H9 (cell line): ENCODE results near the gene NPIPB6. TPM values are rescaled to one million over a fixed set of nuclear protein-coding genes. Genes with fewer than 3 reads are reported as not detected.

Experiments
- DNase-seq: peaks from one replicate; pipeline ENCODE4 v3.0.0-alpha.2; 2017
- H2AFZ ChIP-seq: one replicate; pipeline ENCODE4 v1.6.1; 2013; ENCODE audit warnings: mild to moderate bottlenecking, low read length, control low read depth, moderate library complexity
- H2AK5ac ChIP-seq: 2 replicates; pipeline ENCODE4 v1.6.1; 2013; ENCODE audit warnings: low read length, control low read depth, mixed read lengths; ENCODE audit not compliant: insufficient read length
- H2BK120ac ChIP-seq: one replicate; pipeline ENCODE4 v1.6.1; 2013; ENCODE audit warnings: low read depth, mild to moderate bottlenecking, low read length, control low read depth, inconsistent platforms; ENCODE audit not compliant: poor library complexity, severe bottlenecking
- H2BK12ac ChIP-seq: 2 replicates; pipeline ENCODE4 v1.6.1; 2013; ENCODE audit warnings: low read length, control low read depth, mixed read lengths, low read depth; ENCODE audit not compliant: insufficient read length
- H2BK15ac ChIP-seq: 2 replicates; pipeline ENCODE4 v1.6.1; 2013; ENCODE audit warnings: low read depth, low read length, control low read depth
- H2BK20ac ChIP-seq: one replicate; pipeline ENCODE4 v1.6.1; 2013; ENCODE audit warnings: low read depth, mild to moderate bottlenecking, low read length, control low read depth, inconsistent platforms; ENCODE audit not compliant: poor library complexity, severe bottlenecking
- H2BK5ac ChIP-seq: 2 replicates; pipeline ENCODE4 v1.6.1; 2013; ENCODE audit warnings: low read length, control low read depth, mixed read lengths; ENCODE audit not compliant: insufficient read length
- H3K14ac ChIP-seq: 2 replicates; pipeline ENCODE4 v1.6.1; 2013; ENCODE audit warnings: low read length, control low read depth; ENCODE audit not compliant: insufficient read depth
- H3K18ac ChIP-seq: 2 replicates; pipeline ENCODE4 v1.6.1; 2013; ENCODE audit warnings: low read depth, mild to moderate bottlenecking, mixed read lengths, low read length, control low read depth; ENCODE audit not compliant: insufficient read length
- H3K23ac ChIP-seq: 2 replicates; pipeline ENCODE4 v1.6.1; 2013; ENCODE audit warnings: low read length, control low read depth, mixed read lengths, low read depth; ENCODE audit not compliant: insufficient read length
- H3K23me2 ChIP-seq: 2 replicates; pipeline ENCODE4 v1.6.1; 2013; ENCODE audit warnings: low read depth, mild to moderate bottlenecking, mixed read lengths, low read length, control low read depth; ENCODE audit not compliant: insufficient read length, poor library complexity, severe bottlenecking
- H3K27ac ChIP-seq: 2 replicates; pipeline ENCODE4 v1.5.1; 2013; ENCODE audit warnings: low read length, control low read depth, mixed read lengths, low read depth; ENCODE audit not compliant: insufficient read length
- H3K27me3 ChIP-seq: 2 replicates; pipeline ENCODE4 v1.6.1; 2013; ENCODE audit warnings: low read length, control low read depth, inconsistent platforms; ENCODE audit not compliant: insufficient read depth
- H3K4ac ChIP-seq: 2 replicates; pipeline ENCODE4 v1.6.1; 2013; ENCODE audit warnings: low read depth, mild to moderate bottlenecking, control low read depth, inconsistent platforms, low read length, moderate library complexity
- H3K4me1 ChIP-seq: 2 replicates; pipeline ENCODE4 v1.6.1; 2013; ENCODE audit warnings: low read length, control low read depth, inconsistent platforms; ENCODE audit not compliant: insufficient read depth
- H3K4me2 ChIP-seq: 2 replicates; pipeline ENCODE4 v1.6.1; 2013; ENCODE audit warnings: low read length, control low read depth, mixed read lengths; ENCODE audit not compliant: insufficient read length, insufficient read depth
- H3K56ac ChIP-seq: 2 replicates; pipeline ENCODE4 v1.6.1; 2013; ENCODE audit warnings: low read depth, mild to moderate bottlenecking, mixed read lengths, low read length, control low read depth; ENCODE audit not compliant: insufficient read length
- H3K79me1 ChIP-seq: 2 replicates; pipeline ENCODE4 v1.6.1; 2013; ENCODE audit warnings: low read depth, mild to moderate bottlenecking, moderate library complexity, low read length, control low read depth, inconsistent platforms; ENCODE audit not compliant: insufficient read depth, poor library complexity, severe bottlenecking
- H3K79me2 ChIP-seq: 2 replicates; pipeline ENCODE4 v1.6.1; 2013; ENCODE audit warnings: low read length, control low read depth, inconsistent platforms; ENCODE audit not compliant: insufficient read depth
- H3K9ac ChIP-seq: 2 replicates; pipeline ENCODE4 v1.6.1; 2013; ENCODE audit warnings: low read length, control low read depth, mixed read lengths; ENCODE audit not compliant: insufficient read length; ENCODE audit errors: extremely low read depth
- H3K9me3 ChIP-seq: one replicate; pipeline ENCODE4 v1.6.1; 2013; ENCODE audit warnings: low read depth, low read length, inconsistent platforms; ENCODE audit not compliant: control insufficient read depth
- H3T11ph ChIP-seq: one replicate; pipeline ENCODE4 v1.6.1; 2013; ENCODE audit warnings: mild to moderate bottlenecking, low read length, control low read depth, inconsistent platforms
- H4K20me1 ChIP-seq: one replicate; pipeline ENCODE4 v1.6.1; 2013; ENCODE audit not compliant: control insufficient read depth, insufficient read length, insufficient read depth
- H4K5ac ChIP-seq: 2 replicates; pipeline ENCODE4 v1.6.1; 2013; ENCODE audit warnings: low read depth, mild to moderate bottlenecking, mixed read lengths, low read length, control low read depth; ENCODE audit not compliant: insufficient read length
- H4K8ac ChIP-seq: replicated peaks from 2 replicates; pipeline ENCODE4 v1.6.1; 2013; ENCODE audit warnings: low read length, control low read depth, mixed read lengths, low read depth; ENCODE audit not compliant: insufficient read length
- H4K91ac ChIP-seq: 2 replicates; pipeline ENCODE4 v1.6.1; 2013; ENCODE audit warnings: low read depth, mild to moderate bottlenecking, moderate library complexity, mixed read lengths, low read length, control low read depth; ENCODE audit not compliant: insufficient read length
- H3K27ac Mint-ChIP-seq, 3 experiments: 2 replicates in 2 of 3; 3 replicates in 1 of 3; pipeline ENCODE4 v1.8.0; 2020 to 2021; ENCODE audit warnings: mixed read lengths in 3 of 3, mild to moderate bottlenecking in 1 of 3, moderate library complexity in 1 of 3
- H3K27me3 Mint-ChIP-seq: 2 replicates; pipeline ENCODE4 v1.8.0; 2021; ENCODE audit warnings: low read depth, mild to moderate bottlenecking, moderate library complexity, mixed read lengths
- H3K36me3 Mint-ChIP-seq, 3 experiments: 2 replicates in 2 of 3; 3 replicates in 1 of 3; pipeline ENCODE4 v1.8.0; 2020 to 2021; ENCODE audit warnings: low read depth in 3 of 3, mixed read lengths in 3 of 3; ENCODE audit not compliant: insufficient read depth in 1 of 3
- H3K4me1 Mint-ChIP-seq, 2 experiments: 2 replicates each; pipeline ENCODE4 v1.8.0; 2020; ENCODE audit warnings: mixed read lengths in 2 of 2
- H3K4me3 Mint-ChIP-seq, 2 experiments: 2 replicates in 1 of 2; 3 replicates in 1 of 2; pipeline ENCODE4 v1.8.0; 2020 to 2021; ENCODE audit warnings: mild to moderate bottlenecking in 2 of 2, mixed read lengths in 2 of 2, moderate library complexity in 1 of 2
- H3K9me3 Mint-ChIP-seq, 2 experiments: 2 replicates in 1 of 2; 3 replicates in 1 of 2; pipeline ENCODE4 v1.8.0; 2020; ENCODE audit warnings: mild to moderate bottlenecking in 2 of 2, mixed read lengths in 2 of 2, moderate library complexity in 1 of 2
- WGBS: extraction: QIAGEN DNeasy Blood & Tissue Kit; methylation state at CpG from one replicate; pipeline ENCODE4 v1.1.7; 2013; ENCODE audit warnings: missing lambda C conversion rate, low lambda C conversion rate, mixed read lengths; ENCODE audit not compliant: insufficient read length; ENCODE audit errors: extremely low coverage; 5-methylcytosine and 5-hydroxymethylcytosine counted together
- total RNA-seq: library from RNA; stranded (reverse); gene quantifications from 2 replicates; pipeline ENCODE4 v1.2.1, GENCODE V29; 2021
- TF ChIP-seq, protein P1 (sequence below): fragments of 200-600 bp; sonication (generic); conservative IDR thresholded peaks from 3 replicates; pipeline ENCODE4 v1.8.0; 2021; ENCODE audit warnings: antibody characterized with exemption, mild to moderate bottlenecking

NPIPB6 gene
- total RNA-seq, 1 experiment from 2014 or later, result 5.2 TPM

DNA sequence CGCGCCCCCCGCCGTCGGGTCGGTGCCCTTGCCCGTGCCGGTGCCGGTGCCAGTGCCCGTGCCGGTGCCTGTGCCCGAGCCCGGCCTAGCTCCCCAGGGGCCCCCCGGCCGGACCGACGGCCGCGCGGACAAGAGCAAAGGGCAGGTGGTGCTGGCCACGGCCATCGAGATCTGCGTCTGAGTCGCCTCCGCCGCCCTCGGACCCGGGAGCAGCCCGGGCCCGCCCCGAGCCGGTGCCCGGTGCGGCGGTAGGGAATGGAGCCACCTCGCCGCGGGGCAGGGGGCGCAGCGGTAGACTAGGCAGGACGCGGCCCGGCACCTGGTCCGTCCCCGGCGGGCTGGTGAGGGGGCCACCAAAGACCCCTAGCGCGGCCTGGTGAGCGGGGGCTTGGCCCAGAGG, 42.6 kb downstream of the NPIPB6 start:
- Histone ChIP-seq H3K56ac (no peak overlapping the region), H2BK5ac (no peak overlapping the region), H3K9me3 (no peaks in the 10 kb centered on the region), H2BK20ac (no peak overlapping the region), H4K8ac (no peak overlapping the region), H3K4ac (no peak overlapping the region), H3K79me1 (no peaks in the 10 kb centered on the region), H2AK5ac (no peak overlapping the region), H4K5ac (no peak overlapping the region), H3K18ac (no peak overlapping the region), H3K4me2 (no peak overlapping the region), H3T11ph (no peak overlapping the region), H3K27ac (no peak overlapping the region), H3K27me3 (no peaks in the 10 kb centered on the region), H4K91ac (no peak overlapping the region), H3K79me2 (no peaks in the 10 kb centered on the region), H3K14ac (no peak overlapping the region), H2AFZ (no peak overlapping the region), H3K23me2 (no peaks in the 10 kb centered on the region), H2BK12ac (no peak overlapping the region), H3K23ac (no peak overlapping the region), H3K9ac (no peak overlapping the region), H3K4me1 (no peaks in the 10 kb centered on the region), H2BK120ac (no peak overlapping the region), H4K20me1 (no peaks in the 10 kb centered on the region), H2BK15ac (no peak overlapping the region)
- Mint-ChIP-seq H3K4me3 (no peak overlapping the region), H3K4me1 (peaks cover 0 to 4% of the 10 kb centered on the region in 2 experiments; a peak in 2 of 4 replicates), H3K27me3 (no peaks in the 10 kb centered on the region), H3K27ac (no peak overlapping the region), H3K9me3 (no peaks in the 10 kb centered on the region), H3K36me3 (peaks cover 15 to 27% (median 22%) of the 10 kb centered on the region in 3 experiments)
- DNase-seq, result no peak
- TF ChIP-seq, protein P1, sequence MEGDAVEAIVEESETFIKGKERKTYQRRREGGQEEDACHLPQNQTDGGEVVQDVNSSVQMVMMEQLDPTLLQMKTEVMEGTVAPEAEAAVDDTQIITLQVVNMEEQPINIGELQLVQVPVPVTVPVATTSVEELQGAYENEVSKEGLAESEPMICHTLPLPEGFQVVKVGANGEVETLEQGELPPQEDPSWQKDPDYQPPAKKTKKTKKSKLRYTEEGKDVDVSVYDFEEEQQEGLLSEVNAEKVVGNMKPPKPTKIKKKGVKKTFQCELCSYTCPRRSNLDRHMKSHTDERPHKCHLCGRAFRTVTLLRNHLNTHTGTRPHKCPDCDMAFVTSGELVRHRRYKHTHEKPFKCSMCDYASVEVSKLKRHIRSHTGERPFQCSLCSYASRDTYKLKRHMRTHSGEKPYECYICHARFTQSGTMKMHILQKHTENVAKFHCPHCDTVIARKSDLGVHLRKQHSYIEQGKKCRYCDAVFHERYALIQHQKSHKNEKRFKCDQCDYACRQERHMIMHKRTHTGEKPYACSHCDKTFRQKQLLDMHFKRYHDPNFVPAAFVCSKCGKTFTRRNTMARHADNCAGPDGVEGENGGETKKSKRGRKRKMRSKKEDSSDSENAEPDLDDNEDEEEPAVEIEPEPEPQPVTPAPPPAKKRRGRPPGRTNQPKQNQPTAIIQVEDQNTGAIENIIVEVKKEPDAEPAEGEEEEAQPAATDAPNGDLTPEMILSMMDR, result no peak
- no CpG with 5 or more reads among the region's 49 CpGs for WGBS
